HEK293 (cell line): Measurements from ENCODE around the gene RSRC1.
A peak's percentile ranks its signal among the peaks of the same experiment; 100 is the strongest.

Source experiments
- CTCF ChIA-PET: fragments of 350-600 bp; formaldehyde crosslinking; extraction: SDS; loops from one replicate; lab custom pipeline; 2021; ENCODE audit warnings: antibody characterized with exemption; lab: Yijun Ruan, JAX
- POLR2A ChIA-PET: fragments of 300-600 bp; formaldehyde crosslinking; extraction: SDS; loops from one replicate; lab custom pipeline; 2020; ENCODE audit warnings: antibody characterized with exemption, inconsistent platforms; lab: Yijun Ruan, JAX
- H3K27ac ChIP-seq: fragments of 200-500 bp; sonication (Bioruptor generic); 2 replicates; pipeline ENCODE4 v1.5.1; 2014; ENCODE audit warnings: low read depth, low read length, control low read depth, inconsistent platforms; ENCODE audit errors: extremely low read depth
- H3K36me3 ChIP-seq, 2 experiments: fragments of 200-500 bp in 1 of 2; sonication (Bioruptor generic) in 1 of 2; 1 replicate in 1 of 2; 2 replicates in 1 of 2; pipeline ENCODE4 v1.5.1; 2014 to 2017; ENCODE audit warnings: inconsistent platforms in 2 of 2, low read length in 2 of 2; ENCODE audit not compliant: control insufficient read depth in 2 of 2, insufficient read depth in 1 of 2
- H3K4me1 ChIP-seq: fragments of 200-500 bp; sonication (Bioruptor generic); 2 replicates; pipeline ENCODE4 v1.5.1; 2014; ENCODE audit warnings: mild to moderate bottlenecking, low read length, inconsistent platforms; ENCODE audit not compliant: control insufficient read depth, insufficient read depth
- H3K4me3 ChIP-seq: 2 replicates; pipeline ENCODE4 v1.5.1; 2011; ENCODE audit warnings: low read depth, mild to moderate bottlenecking, control low read depth, low read length, moderate library complexity
- H3K9me3 ChIP-seq: fragments of 200-500 bp; sonication (Bioruptor generic); 2 replicates; pipeline ENCODE4 v1.5.1; 2014; ENCODE audit warnings: low read depth, low read length, inconsistent platforms; ENCODE audit not compliant: control insufficient read depth, insufficient read depth
- BCL11A ChIP-seq: fragments of 450-650 bp; formaldehyde crosslinking; IDR thresholded peaks from 2 replicates; pipeline ENCODE4 v1.5.1; 2016; ENCODE audit warnings: low read depth, missing biosample characterization, missing genetic modification characterization
- CTCF ChIP-seq: fragments of 450-650 bp; formaldehyde crosslinking; IDR thresholded peaks from 2 replicates; pipeline ENCODE4 v1.5.1; 2016; ENCODE audit warnings: missing biosample characterization, missing genetic modification characterization
- FEZF1 ChIP-seq: fragments of 450-650 bp; formaldehyde crosslinking; IDR thresholded peaks from 2 replicates; pipeline ENCODE4 v1.5.1; 2016; ENCODE audit warnings: missing biosample characterization, missing genetic modification characterization
- GFI1B ChIP-seq: fragments of 450-650 bp; formaldehyde crosslinking; IDR thresholded peaks from 2 replicates; pipeline ENCODE4 v1.5.1; 2016; ENCODE audit warnings: missing biosample characterization, missing genetic modification characterization
- GLI2 ChIP-seq: fragments of 450-650 bp; formaldehyde crosslinking; IDR thresholded peaks from 2 replicates; pipeline ENCODE4; 2017; ENCODE audit warnings: missing biosample characterization, missing genetic modification characterization, low read depth, borderline replicate concordance
- HIC1 ChIP-seq: fragments of 450-650 bp; formaldehyde crosslinking; IDR thresholded peaks from 2 replicates; pipeline ENCODE4 v1.5.1; 2016; ENCODE audit warnings: missing biosample characterization, missing genetic modification characterization
- IKZF3 ChIP-seq: fragments of 450-650 bp; IDR thresholded peaks from 2 replicates; pipeline ENCODE4 v1.5.0; 2018; ENCODE audit warnings: missing biosample characterization, mild to moderate bottlenecking, missing genetic modification characterization, moderate library complexity
- KLF1 ChIP-seq: fragments of 450-650 bp; formaldehyde crosslinking; IDR thresholded peaks from 2 replicates; pipeline ENCODE4 v1.5.1; 2016; ENCODE audit warnings: missing biosample characterization, missing genetic modification characterization
- KLF7 ChIP-seq: fragments of 450-650 bp; formaldehyde crosslinking; IDR thresholded peaks from 2 replicates; pipeline ENCODE4 v1.5.1; 2016; ENCODE audit warnings: missing biosample characterization, missing genetic modification characterization, borderline replicate concordance
- PATZ1 ChIP-seq: fragments of 450-650 bp; formaldehyde crosslinking; IDR thresholded peaks from 2 replicates; pipeline ENCODE4 v1.5.1; 2016; ENCODE audit warnings: missing biosample characterization, missing genetic modification characterization
- WT1 ChIP-seq: fragments of 450-650 bp; formaldehyde crosslinking; IDR thresholded peaks from 2 replicates; pipeline ENCODE4 v1.5.1; 2016; ENCODE audit warnings: missing biosample characterization, missing genetic modification characterization
- ZBTB21 ChIP-seq: fragments of 450-650 bp; formaldehyde crosslinking; IDR thresholded peaks from 2 replicates; pipeline ENCODE4 v1.5.1; 2017; ENCODE audit warnings: missing biosample characterization, missing genetic modification characterization
- ZFP41 ChIP-seq: fragments of 450-650 bp; formaldehyde crosslinking; IDR thresholded peaks from 2 replicates; pipeline ENCODE4 v1.5.1; 2016; ENCODE audit warnings: missing biosample characterization, missing genetic modification characterization, borderline replicate concordance
- ZIC2 ChIP-seq: fragments of 450-650 bp; formaldehyde crosslinking; IDR thresholded peaks from 2 replicates; pipeline ENCODE4 v1.5.1; 2016; ENCODE audit warnings: missing biosample characterization, missing genetic modification characterization
- ZNF311 ChIP-seq: fragments of 450-650 bp; formaldehyde crosslinking; IDR thresholded peaks from 2 replicates; pipeline ENCODE4 v1.5.1; 2017; ENCODE audit warnings: missing biosample characterization, missing genetic modification characterization, borderline replicate concordance
- ZNF391 ChIP-seq: fragments of 450-650 bp; formaldehyde crosslinking; IDR thresholded peaks from 2 replicates; pipeline ENCODE4 v1.5.1; 2016; ENCODE audit warnings: low read depth, missing biosample characterization, missing genetic modification characterization, borderline replicate concordance
- ZNF423 ChIP-seq: fragments of 450-650 bp; formaldehyde crosslinking; IDR thresholded peaks from 2 replicates; pipeline ENCODE4 v1.5.1; 2016; ENCODE audit warnings: missing biosample characterization, missing genetic modification characterization
- ZNF433 ChIP-seq: fragments of 450-650 bp; formaldehyde crosslinking; IDR thresholded peaks from 2 replicates; pipeline ENCODE4 v1.5.1; 2016; ENCODE audit warnings: missing biosample characterization, missing genetic modification characterization, low read depth
- ZNF473 ChIP-seq: fragments of 450-650 bp; formaldehyde crosslinking; IDR thresholded peaks from 2 replicates; pipeline ENCODE4 v1.5.1; 2017; ENCODE audit warnings: missing biosample characterization, missing genetic modification characterization
- ZNF544 ChIP-seq: fragments of 450-650 bp; formaldehyde crosslinking; IDR thresholded peaks from 2 replicates; pipeline ENCODE4 v1.5.0; 2017; ENCODE audit warnings: missing biosample characterization, missing genetic modification characterization
- ZNF548 ChIP-seq: fragments of 450-650 bp; formaldehyde crosslinking; IDR thresholded peaks from 2 replicates; pipeline ENCODE4 v1.5.1; 2016; ENCODE audit warnings: missing biosample characterization, missing genetic modification characterization
- ZNF558 ChIP-seq: fragments of 450-650 bp; formaldehyde crosslinking; IDR thresholded peaks from 2 replicates; pipeline ENCODE4 v1.5.1; 2016; ENCODE audit warnings: missing biosample characterization, missing genetic modification characterization
- ZNF610 ChIP-seq: fragments of 450-650 bp; formaldehyde crosslinking; IDR thresholded peaks from 2 replicates; pipeline ENCODE4 v1.5.1; 2016; ENCODE audit warnings: missing biosample characterization, missing genetic modification characterization, borderline replicate concordance
- ZNF677 ChIP-seq: fragments of 450-650 bp; IDR thresholded peaks from 2 replicates; pipeline ENCODE4 v1.5.0; 2018; ENCODE audit warnings: missing biosample characterization, mild to moderate bottlenecking, missing genetic modification characterization, moderate library complexity
- ZNF76 ChIP-seq: fragments of 450-650 bp; formaldehyde crosslinking; IDR thresholded peaks from 2 replicates; pipeline ENCODE4; 2016; ENCODE audit warnings: low read depth, missing biosample characterization, missing genetic modification characterization, borderline replicate concordance
- ZNF768 ChIP-seq: fragments of 450-650 bp; formaldehyde crosslinking; IDR thresholded peaks from 2 replicates; pipeline ENCODE4 v1.5.1; 2018; ENCODE audit warnings: missing biosample characterization, mild to moderate bottlenecking, missing genetic modification characterization
- ZNF791 ChIP-seq: fragments of 450-650 bp; formaldehyde crosslinking; IDR thresholded peaks from 2 replicates; pipeline ENCODE4 v1.5.1; 2016; ENCODE audit warnings: missing biosample characterization, missing genetic modification characterization
- ZNF843 ChIP-seq: fragments of 450-650 bp; formaldehyde crosslinking; IDR thresholded peaks from 2 replicates; pipeline ENCODE4 v1.5.1; 2016; ENCODE audit warnings: missing biosample characterization, missing genetic modification characterization
- ZXDB ChIP-seq: fragments of 450-650 bp; formaldehyde crosslinking; IDR thresholded peaks from 2 replicates; pipeline ENCODE4 v1.5.1; 2016; ENCODE audit warnings: missing biosample characterization, missing genetic modification characterization

The RSRC1 gene

GRCh38 chr3:158460926-158461325, 351.0 kb downstream of the RSRC1 start:
- ChIA-PET POLR2A (no interaction called here), CTCF (no interaction called here)
- Histone ChIP-seq H3K27ac (no peak overlapping the region), H3K36me3 (no peaks in the 10 kb centered on the region), H3K4me1 (peaks cover 7% of the 10 kb centered on the region; the same call in 1 of the 2 replicates), H3K4me3 (no peak overlapping the region), H3K9me3 (no peaks in the 10 kb centered on the region)
- TF ChIP-seq ZNF791 (tag by site-specific recombination) (no peak), IKZF3 (tag by site-specific recombination) (0 out of 2 replicates have a peak, but pooled peaks have one; percentile 46)

- ChIA-PET POLR2A (no interaction called here), CTCF (interaction anchor here (1.0 kb wide), 1 partner anchor 19 kb away, joined by 4 read pairs; no protein-coding TSS in a partner anchor)
- Histone ChIP-seq H3K36me3 (no peaks in the 10 kb centered on the region), H3K4me1 (peaks cover 5% of the 10 kb centered on the region; the same call in 1 of the 2 replicates), H3K9me3 (no peaks in the 10 kb centered on the region)
- no peak for TF ChIP-seq BCL11A
- no peak for TF ChIP-seq KLF7 (tag by site-specific recombination)
- TF ChIP-seq ZNF558 (tag by site-specific recombination) = no peak
- no peak for TF ChIP-seq ZNF473 (tag by site-specific recombination)
- TF ChIP-seq ZNF433 (tag by site-specific recombination) = no peak
- TF ChIP-seq ZBTB21 = no peak
- no peak for TF ChIP-seq CTCF
- TF ChIP-seq ZNF76 (tag by site-specific recombination) = no peak
- TF ChIP-seq ZFP41 (tag by site-specific recombination) = no peak
- TF ChIP-seq, all 188 proteins: peak for 0
- H3K4me3 ChIP-seq = no peak overlapping the region
- H3K27ac ChIP-seq = no peak overlapping the region
These were observed 353.7 kb downstream of the RSRC1 start for GRCh38 chr3:158463556-158463955.

GRCh38 chr3:158465074-158465473, 355.2 kb downstream of the RSRC1 start:
- POLR2A ChIA-PET = no interaction called here

More at GRCh38 chr3:158465074-158465473, 355.2 kb downstream of the RSRC1 start:
- no peaks in the 10 kb centered on the region for H3K36me3 ChIP-seq
- CTCF ChIA-PET = no interaction called here
- no peaks in the 10 kb centered on the region for H3K9me3 ChIP-seq
- H3K27ac ChIP-seq = no peak overlapping the region
- no peak overlapping the region for H3K4me3 ChIP-seq
- H3K4me1 ChIP-seq = no peaks in the 10 kb centered on the region
- no peak for TF ChIP-seq ZNF548
- no peak for TF ChIP-seq ZNF843
- TF ChIP-seq PATZ1 (tag by site-specific recombination) = no peak
- no peak for TF ChIP-seq ZNF610 (tag by site-specific recombination)
- TF ChIP-seq HIC1 (tag by site-specific recombination) = no peak
- TF ChIP-seq GLI2 (tag by site-specific recombination) = no peak
- TF ChIP-seq ZNF544 = no peak
- TF ChIP-seq ZIC2 = no peak
- TF ChIP-seq ZNF677 = no peak
- no peak for TF ChIP-seq FEZF1 (tag by site-specific recombination)
- TF ChIP-seq ZNF391 (tag by site-specific recombination) = no peak
- TF ChIP-seq ZNF768 (tag by site-specific recombination) = no peak
- TF ChIP-seq ZNF423 (tag by site-specific recombination) = no peak
- no peak for TF ChIP-seq ZXDB (tag by site-specific recombination)
- no peak for TF ChIP-seq ZNF311
- no peak for TF ChIP-seq GFI1B (tag by site-specific recombination)
- no peak for TF ChIP-seq KLF1 (tag by site-specific recombination)
- TF ChIP-seq WT1 (tag by site-specific recombination) = no peak
